Measurements from ENCODE around the gene CCDC179.
A peak's percentile ranks its signal among the peaks of the same experiment; 100 is the strongest.

Gene CCDC179

DNA sequence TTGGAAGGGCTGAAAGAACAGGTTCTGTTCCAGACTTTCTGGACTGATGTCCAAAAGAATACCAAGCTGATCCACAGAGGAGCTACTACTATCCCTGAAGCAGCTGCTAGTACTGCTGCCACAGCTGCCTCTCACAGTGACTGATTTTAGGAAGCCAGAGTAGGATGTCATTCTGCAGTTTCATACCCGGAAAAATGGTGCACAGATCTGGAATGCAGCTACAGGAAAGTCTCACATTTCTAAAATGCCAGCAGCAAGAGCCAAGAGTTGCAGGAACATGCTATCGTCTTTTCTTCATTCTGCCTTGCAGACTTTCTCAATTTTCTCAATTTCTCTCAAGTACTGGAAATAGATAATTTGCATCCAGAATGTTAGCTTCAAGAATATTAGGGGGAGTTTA lies 19.4 kb upstream of the CCDC179 start:
- TF ChIP-seq, protein P1, sequence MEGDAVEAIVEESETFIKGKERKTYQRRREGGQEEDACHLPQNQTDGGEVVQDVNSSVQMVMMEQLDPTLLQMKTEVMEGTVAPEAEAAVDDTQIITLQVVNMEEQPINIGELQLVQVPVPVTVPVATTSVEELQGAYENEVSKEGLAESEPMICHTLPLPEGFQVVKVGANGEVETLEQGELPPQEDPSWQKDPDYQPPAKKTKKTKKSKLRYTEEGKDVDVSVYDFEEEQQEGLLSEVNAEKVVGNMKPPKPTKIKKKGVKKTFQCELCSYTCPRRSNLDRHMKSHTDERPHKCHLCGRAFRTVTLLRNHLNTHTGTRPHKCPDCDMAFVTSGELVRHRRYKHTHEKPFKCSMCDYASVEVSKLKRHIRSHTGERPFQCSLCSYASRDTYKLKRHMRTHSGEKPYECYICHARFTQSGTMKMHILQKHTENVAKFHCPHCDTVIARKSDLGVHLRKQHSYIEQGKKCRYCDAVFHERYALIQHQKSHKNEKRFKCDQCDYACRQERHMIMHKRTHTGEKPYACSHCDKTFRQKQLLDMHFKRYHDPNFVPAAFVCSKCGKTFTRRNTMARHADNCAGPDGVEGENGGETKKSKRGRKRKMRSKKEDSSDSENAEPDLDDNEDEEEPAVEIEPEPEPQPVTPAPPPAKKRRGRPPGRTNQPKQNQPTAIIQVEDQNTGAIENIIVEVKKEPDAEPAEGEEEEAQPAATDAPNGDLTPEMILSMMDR (IDR thresholded peaks at IDR 0.05; ENCODE audit: low read depth, low read length) = no peak
- H3K4me3 ChIP-seq (ENCODE audit: low read depth, low read length) = no peak overlapping the region

DNA sequence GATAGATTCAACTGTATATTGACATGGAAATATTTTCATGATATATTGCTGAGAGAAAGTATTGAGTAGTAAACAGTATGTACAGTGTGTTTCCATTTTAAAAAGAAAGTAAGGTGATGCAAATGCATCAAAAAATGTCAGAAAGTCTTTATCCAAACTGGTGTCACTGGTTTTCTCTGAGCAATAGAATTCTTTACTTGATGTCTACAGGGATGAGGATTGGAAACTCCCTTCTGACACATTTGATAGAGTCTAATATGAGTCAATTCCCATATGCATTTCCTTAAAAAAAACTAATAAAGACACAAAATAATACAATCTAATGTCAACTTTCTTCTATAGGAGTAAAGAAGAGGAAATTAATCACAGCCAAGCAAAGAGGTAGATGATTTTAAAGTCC lies 18.3 kb upstream of the CCDC179 start:
- TF ChIP-seq, protein P1 (IDR thresholded peaks at IDR 0.05; ENCODE audit: low read depth, low read length) = no peak
- no peak overlapping the region for H3K4me3 ChIP-seq (ENCODE audit: low read depth, low read length)

DNA sequence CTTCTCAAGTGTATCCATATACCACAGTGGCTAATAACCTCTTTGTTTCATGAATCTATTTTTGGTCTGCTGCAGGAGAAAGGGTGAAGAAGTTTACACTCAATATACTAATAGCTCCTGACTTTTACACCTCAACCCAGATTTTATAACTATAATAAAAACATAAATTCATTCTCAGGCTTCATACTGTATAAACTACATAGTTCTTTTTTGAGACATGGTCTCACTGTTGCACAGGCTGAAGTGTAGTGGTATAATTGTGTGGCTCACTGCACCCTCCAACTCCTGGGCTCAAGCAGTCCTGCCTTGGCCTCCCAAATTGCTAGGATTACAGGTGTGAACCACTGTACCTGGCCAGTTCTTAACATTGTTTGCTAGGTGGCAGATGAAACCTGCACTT lies 17.8 kb upstream of the CCDC179 start:
- TF ChIP-seq, protein P1 (IDR thresholded peaks at IDR 0.05; ENCODE audit: low read depth, low read length) = no peak
- no peak overlapping the region for H3K4me3 ChIP-seq (ENCODE audit: low read depth, low read length)

DNA sequence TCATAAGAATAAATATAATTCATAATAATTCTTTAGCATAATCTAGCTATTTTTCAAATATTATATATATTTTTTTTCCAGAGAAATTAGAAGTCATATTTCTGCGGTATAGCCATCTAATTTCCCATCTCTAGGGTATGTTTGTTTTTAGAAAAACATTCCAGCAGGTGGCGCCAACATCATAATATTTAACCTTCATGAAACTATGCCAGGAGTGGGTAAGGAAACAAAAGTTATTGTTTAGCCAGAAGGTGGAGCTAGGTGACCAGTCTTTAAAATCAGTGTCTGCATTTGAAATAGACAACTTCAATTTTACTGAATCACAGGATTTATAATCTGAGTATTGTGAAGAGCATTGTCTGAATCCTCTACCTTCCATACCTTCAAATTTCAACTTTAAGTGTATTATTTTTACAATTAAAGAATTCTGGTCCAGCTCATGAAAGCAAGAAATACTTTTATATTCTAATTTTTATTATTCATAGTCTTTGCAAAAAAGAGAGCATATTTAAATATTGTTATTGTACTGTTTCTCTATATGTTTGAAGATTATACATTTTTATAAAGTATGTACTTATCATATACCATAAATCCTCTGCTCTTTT lies 15.7 kb upstream of the CCDC179 start:
- TF ChIP-seq, protein P1 (IDR thresholded peaks at IDR 0.05; ENCODE audit: low read depth, low read length) = peak; percentile 35; the same call in 1 of the 2 replicates
- no peak overlapping the region for H3K4me3 ChIP-seq (ENCODE audit: low read depth, low read length)

DNA sequence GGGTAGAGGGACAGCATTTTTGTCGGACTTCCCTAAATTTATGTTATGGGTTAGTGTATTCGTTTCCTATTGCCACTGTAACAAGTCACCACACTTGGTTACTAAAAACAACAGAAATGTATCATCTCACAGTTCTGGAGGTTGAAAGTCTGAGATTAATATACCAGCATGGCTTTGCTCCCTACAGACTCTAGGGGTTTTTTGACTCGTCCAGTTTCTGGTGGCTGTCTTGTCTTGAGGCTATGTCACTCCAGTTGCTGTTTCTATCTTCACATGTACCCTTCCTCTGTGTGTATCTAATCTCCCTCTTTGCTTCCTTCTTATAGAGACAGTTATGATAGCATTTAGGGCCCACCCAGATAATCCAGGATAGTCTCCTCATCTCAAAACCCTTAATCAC lies 9.1 kb upstream of the CCDC179 start:
- TF ChIP-seq, protein P1 (IDR thresholded peaks at IDR 0.05; ENCODE audit: low read depth, low read length) = no peak
- H3K4me3 ChIP-seq (ENCODE audit: low read depth, low read length) = no peak overlapping the region

DNA sequence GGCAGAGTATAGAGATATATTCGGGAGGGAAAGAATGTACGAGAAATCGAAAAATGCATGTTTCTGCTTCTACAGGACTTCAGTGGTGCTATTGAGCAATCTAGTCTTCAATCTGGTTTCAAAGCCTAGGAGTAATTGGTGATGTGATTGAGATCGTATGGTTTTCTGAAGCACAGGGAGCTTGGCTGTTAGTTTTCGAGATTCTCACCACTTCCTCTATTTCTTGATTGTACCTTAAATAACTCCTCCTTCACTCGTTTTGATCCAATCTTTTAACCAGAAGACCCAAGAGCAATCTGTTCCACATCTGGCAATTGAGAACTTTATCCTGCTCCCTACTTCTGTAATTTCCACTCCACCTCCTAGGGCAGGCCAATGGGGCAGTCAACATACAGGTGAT lies 518 bp downstream of the CCDC179 start:
- TF ChIP-seq, protein P1 (IDR thresholded peaks at IDR 0.05; ENCODE audit: low read depth, low read length) = no peak
- H3K4me3 ChIP-seq (ENCODE audit: low read depth, low read length) = no peak overlapping the region

DNA sequence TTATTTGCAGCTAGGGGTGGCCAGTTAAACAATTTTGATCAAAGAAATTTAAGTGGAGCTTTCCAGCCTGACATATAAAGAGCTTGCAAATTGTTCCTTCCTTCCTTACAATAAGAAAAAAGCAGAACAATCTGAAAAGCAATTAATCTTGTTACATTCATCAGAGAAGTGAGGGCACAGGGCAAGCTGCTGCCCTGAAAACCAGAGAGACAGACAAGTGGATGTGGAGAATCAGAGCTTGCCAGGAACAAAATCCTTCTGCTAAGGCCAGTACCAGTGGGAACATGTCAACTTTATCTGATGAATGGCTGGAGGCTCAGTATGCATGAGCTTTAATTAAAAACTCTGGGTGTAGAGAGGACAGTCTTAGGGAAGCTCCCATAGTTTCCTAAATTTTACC lies 8.8 kb downstream of the CCDC179 start:
- TF ChIP-seq, protein P1 (IDR thresholded peaks at IDR 0.05; ENCODE audit: low read depth, low read length) = no peak
- H3K4me3 ChIP-seq (ENCODE audit: low read depth, low read length) = no peak overlapping the region
